ENCODE results near the gene DOCK9.
"Not testable (repeated sequence)": the region's sequence is repeated elsewhere in the genome, so short reads cannot be mapped to it uniquely, and the experiment has no call there.

DOCK9 gene

GRCh38 chr13:98910501-98910951 lies 67.3 kb downstream of the DOCK9 start:
- no peak for DNase-seq

GRCh38 chr13:98909016-98909415 lies 68.8 kb downstream of the DOCK9 start:
- no peak for DNase-seq

GRCh38 chr13:98906746-98907502 lies 70.9 kb downstream of the DOCK9 start:
- no peak for DNase-seq

- DNase-seq, result no peak
These were observed 72.7 kb downstream of the DOCK9 start for GRCh38 chr13:98905199-98905598.

GRCh38 chr13:98900442-98900841 lies 77.4 kb downstream of the DOCK9 start:
- DNase-seq, result no peak

- DNase-seq, result no peak
These were observed 80.2 kb downstream of the DOCK9 start for GRCh38 chr13:98897706-98898105.

- no peak for DNase-seq
These were observed 81.1 kb downstream of the DOCK9 start for GRCh38 chr13:98896868-98897144.

- no peak for DNase-seq
These were observed 81.6 kb downstream of the DOCK9 start for GRCh38 chr13:98896083-98896867.

GRCh38 chr13:98894814-98895213 lies 83.0 kb downstream of the DOCK9 start:
- not testable (repeated sequence) for DNase-seq

- DNase-seq, result no peak
These were observed 84.5 kb downstream of the DOCK9 start for GRCh38 chr13:98893371-98893770.

GRCh38 chr13:98892821-98893220 lies 85.0 kb downstream of the DOCK9 start:
- DNase-seq, result no peak

GRCh38 chr13:98892077-98892476 lies 85.8 kb downstream of the DOCK9 start:
- no peak for DNase-seq

GRCh38 chr13:98890925-98891324 lies 86.9 kb downstream of the DOCK9 start:
- DNase-seq, result no peak

- peak; percentile 38 for DNase-seq
These were observed 87.7 kb downstream of the DOCK9 start for GRCh38 chr13:98890186-98890585.

- DNase-seq, result no peak
These were observed 88.3 kb downstream of the DOCK9 start for GRCh38 chr13:98889419-98890085.

- DNase-seq, result no peak
These were observed 89.0 kb downstream of the DOCK9 start for GRCh38 chr13:98888890-98889279.

- no peak for DNase-seq
These were observed 89.5 kb downstream of the DOCK9 start for GRCh38 chr13:98888222-98888889.

GRCh38 chr13:98886587-98887230 lies 91.2 kb downstream of the DOCK9 start:
- no peak for DNase-seq

- DNase-seq, result no peak
These were observed 92.3 kb downstream of the DOCK9 start for GRCh38 chr13:98885600-98885999.

- DNase-seq, result no peak
These were observed 93.9 kb downstream of the DOCK9 start for GRCh38 chr13:98883998-98884397.

- DNase-seq, result no peak
These were observed 96.5 kb downstream of the DOCK9 start for GRCh38 chr13:98881390-98881789.

- DNase-seq, result no peak
These were observed 97.2 kb downstream of the DOCK9 start for GRCh38 chr13:98880677-98881076.

- DNase-seq, result no peak
These were observed 97.9 kb downstream of the DOCK9 start for GRCh38 chr13:98879957-98880356.
